NCI-H2029 (cell line): ENCODE data around the gene RHBDF2.
"Not testable (repeated sequence)": the region's sequence is repeated elsewhere in the genome, so short reads cannot be mapped to it uniquely, and the experiment has no call there.

ENCODE experiments used
- DNase-seq: peaks from one replicate; lab custom pipeline; 2025; lab: John Stamatoyannopoulos, UW

RHBDF2 gene

DNA sequence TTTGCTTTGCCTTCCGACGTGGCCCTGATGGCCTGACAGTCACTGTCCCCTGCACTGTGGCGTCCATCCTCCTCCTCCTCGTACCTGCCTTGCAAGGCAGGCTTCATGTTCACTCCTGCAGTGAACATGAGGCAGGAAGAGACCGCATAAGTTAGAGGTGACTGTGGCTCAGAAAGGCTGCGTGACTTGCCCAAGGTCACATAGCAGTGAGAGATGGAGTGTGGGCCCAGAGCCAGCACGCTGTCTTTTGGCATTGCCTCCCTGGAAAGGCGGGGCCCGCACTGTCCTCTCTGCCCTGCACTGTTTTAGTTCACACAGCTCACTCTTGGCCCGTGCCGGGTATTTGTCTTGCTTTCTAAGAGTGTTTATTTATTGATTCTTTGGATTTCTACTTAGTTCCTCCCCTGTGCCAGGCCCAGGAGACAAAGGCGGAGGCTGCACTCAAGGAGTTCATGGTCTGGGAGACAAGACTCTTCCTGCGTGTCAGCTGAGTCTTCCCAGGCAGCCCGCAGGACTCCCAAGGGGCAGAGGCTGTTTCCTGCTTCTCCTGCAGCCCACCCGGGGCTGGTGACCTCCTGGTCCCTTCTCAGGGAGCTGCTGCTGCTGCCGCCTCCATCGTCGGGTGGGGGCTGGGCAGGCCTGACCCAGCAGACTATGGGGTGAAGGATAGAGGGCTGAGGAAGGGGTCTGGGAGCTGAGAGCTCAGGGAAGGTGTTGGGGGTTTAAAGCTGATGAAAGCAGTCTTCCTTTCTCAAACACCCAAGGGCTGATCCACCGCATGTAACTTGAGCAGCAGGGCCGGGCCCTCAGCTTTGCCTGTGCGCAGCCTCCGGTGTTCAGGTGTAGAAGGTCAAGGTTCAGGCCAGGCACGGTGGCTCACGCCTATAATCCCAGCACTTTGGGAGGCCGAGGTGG is 23.6 kb upstream of the RHBDF2 start:
- DNase-seq, result no peak

DNA sequence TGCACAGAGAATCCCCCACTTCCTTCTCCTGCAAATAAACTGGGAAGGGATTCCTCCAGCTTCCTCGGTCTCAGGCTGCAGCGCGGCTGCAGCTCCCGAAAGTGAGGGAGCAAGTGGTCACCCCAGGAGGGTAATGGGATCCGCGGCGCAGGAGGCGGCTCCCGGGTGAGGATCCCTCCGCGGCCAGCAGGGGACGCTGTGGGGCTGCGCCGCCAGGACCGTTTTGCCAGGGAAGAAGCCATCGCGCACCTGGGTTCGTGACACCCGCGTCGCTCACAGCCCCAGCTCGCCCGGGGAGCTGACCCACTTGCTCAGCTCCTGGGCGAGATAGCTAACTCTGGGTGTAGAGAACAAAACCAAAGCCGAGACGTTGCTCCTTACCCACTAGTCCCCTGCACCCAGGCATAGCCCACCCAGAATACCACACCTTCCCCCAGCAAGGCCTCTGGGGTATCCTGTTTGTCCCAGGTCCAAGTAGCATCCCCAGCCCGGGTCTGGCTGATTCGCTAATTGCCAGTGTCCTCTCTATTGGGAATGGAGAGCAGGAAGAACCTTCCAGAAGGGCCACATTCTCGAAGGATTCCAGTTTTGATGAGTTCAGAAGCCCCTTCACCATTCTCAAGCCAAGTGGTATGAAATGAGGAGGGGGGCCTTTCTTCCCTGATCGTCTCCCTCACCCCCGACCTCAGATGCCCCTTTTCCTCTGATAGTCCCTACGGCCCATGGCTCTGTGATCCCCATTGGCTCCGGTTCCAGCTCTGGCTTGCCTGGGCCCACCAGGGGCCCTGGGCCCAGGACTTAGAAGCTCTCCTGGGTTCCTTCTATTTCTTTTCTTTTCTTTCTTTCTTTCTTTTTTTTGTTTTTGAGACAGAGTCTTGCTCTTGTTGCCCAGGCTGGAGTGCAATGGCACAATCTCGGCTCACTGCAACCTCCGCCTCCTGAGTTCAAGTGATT is 22.1 kb upstream of the RHBDF2 start:
- DNase-seq, result peak; percentile 22

- not testable (repeated sequence) for DNase-seq
Measured at GRCh38 chr17:76521683-76522082, 20.5 kb upstream of the RHBDF2 start.

GRCh38 chr17:76521262-76521661 is 20.0 kb upstream of the RHBDF2 start:
- DNase-seq, result no peak

DNA sequence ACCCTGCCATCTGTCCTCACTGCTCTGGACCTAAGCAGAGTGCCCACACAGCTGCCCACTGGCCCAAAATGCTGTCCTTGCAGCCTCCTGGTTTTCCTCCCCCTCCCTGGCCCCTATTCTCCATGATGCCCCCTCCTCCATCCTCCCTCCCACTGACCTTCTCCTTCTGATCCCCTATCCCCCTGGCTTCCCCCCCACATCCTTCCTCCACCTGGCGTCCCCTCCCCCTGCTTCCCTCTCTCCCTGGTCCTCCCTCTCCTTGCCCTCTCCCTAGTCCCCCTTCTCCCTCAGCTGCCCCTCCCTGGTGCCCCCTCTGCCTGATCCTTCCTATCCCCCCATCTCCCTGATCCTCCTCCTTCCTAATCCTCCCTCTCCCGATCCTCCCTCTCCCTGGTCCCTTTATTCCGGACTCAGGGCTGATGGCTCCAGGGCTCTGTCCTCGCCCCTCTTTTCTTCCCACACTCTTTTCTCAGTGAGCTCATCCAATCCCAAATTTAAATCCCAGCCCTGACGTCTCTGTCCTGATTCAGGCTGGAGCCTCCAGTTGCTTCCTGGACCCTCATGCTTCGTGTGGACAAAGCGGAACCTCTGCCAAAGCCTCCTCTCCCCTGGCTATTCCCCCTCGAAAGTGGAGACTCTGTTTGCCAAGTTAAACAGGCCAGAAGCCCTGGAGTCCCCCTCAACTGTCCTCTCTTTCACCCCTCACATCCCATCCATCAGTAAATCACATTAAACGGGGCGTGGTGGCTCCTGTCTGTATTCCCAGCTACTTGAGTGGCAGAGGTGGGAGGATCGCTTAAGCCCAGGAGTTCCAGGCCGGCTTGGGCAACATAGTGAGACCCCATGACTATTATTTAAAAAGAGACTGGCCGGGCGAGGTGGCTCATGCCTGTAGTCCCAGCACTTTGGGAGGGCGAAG is 18.1 kb upstream of the RHBDF2 start:
- no peak for DNase-seq

GRCh38 chr17:76517638-76518038 is 16.4 kb upstream of the RHBDF2 start:
- DNase-seq, result no peak

DNA sequence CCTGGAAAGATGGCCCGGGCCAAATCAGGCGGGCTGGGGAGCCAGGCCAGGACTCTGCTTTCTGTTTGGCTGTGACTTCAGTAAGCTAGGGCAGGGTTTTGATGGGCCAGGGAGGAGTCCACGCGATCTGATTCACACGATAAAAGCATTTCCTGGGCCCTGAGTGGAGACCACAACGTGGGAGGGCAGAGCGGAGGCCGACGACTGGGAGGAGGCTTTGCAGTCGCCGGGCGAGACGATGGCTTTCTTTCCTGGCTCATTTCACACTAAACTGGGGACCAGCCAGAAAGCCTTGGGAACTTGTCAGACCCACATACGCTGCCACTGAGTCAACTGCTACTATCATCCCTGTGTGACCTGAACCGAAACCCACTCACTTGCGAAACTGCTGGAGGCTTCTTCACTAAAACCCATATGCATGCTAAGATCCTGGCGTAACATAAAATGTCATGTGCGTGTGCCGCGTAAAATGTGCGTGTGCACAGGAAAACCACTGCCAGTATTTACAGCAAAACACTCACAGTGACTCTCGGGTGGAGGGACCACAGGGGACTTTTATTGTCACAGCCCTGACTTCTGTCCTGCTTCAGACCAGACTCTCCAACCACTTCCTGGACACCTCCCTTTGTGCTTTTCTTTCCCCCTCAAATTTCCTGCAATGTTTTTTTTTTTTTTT is 14.2 kb upstream of the RHBDF2 start:
- DNase-seq, result no peak

GRCh38 chr17:76514355-76514754 is 13.1 kb upstream of the RHBDF2 start:
- DNase-seq, result not testable (repeated sequence)

GRCh38 chr17:76513306-76513692 is 12.1 kb upstream of the RHBDF2 start:
- no peak for DNase-seq

GRCh38 chr17:76512366-76513305 is 11.4 kb upstream of the RHBDF2 start:
- no peak for DNase-seq

DNA sequence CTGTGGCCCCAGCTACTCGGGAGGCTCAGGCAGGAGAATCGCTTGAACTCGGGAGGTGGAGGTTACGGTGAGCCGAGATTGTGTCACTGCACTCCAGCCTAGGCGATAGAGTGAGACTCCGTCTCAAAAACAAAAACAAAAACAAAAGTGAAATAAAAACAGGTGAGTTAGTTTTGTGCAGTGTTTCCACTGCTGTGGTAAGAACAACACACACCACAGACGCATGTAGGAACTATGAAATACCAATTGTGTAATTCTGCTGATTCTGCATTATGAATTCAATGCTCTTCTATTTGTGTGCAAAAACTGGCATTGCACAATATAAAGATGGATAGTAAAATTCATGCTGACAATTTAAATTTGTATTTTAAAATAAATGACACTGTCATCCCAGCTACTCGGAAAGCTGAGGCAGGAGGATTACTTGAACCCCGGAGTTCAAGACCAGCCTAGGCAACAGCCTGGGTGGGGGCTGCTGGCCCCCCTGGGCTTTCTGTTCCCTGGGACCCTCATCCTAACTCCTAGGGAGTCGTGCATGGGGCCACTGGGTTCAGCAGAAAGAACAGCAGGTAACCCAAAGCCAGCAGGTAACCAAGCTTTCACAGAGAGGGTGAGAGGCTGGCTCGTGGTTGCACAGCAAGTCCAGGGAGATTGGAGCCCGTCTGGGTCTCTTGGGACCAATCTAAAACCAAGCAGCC is 10.6 kb upstream of the RHBDF2 start:
- no peak for DNase-seq

- DNase-seq, result no peak
Measured at GRCh38 chr17:76510831-76511244, 9.6 kb upstream of the RHBDF2 start.

GRCh38 chr17:76508472-76509063 is 7.3 kb upstream of the RHBDF2 start:
- not testable (repeated sequence) for DNase-seq

GRCh38 chr17:76506408-76507345 is 5.5 kb upstream of the RHBDF2 start:
- DNase-seq, result no peak

DNA sequence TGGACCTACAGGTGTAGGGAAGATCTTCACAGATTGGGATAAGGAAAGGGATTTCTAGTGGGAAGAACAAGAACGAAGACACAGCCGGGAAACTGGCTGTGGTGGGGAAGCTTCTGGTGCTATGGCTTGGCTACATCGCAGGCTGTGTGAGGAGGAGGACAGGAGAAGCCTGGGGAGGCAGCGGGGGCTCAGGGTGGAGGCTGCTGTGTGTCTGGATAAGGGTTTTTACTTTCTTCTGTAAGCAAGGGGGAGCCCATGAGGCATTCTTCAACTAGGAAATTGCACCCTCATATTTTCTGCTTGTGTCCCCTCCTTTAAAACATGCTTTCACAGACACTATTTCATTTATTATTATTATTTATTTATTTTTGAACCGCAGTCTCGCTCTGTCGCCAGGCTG is 2.9 kb upstream of the RHBDF2 start:
- DNase-seq, result no peak

- DNase-seq, result no peak
Measured at GRCh38 chr17:76502341-76503211, 1.4 kb upstream of the RHBDF2 start.

- DNase-seq, result no peak
Measured at GRCh38 chr17:76501827-76502307, 644 bp upstream of the RHBDF2 start.
